NCI-H69 (cell line): ENCODE measurements around the gene KCNF1.
"Not testable (repeated sequence)": the region's sequence is repeated elsewhere in the genome, so short reads cannot be mapped to it uniquely, and the experiment has no call there.

Source experiments
- DNase-seq: peaks from one replicate; lab custom pipeline; 2025; lab: John Stamatoyannopoulos, UW

The KCNF1 gene

DNA sequence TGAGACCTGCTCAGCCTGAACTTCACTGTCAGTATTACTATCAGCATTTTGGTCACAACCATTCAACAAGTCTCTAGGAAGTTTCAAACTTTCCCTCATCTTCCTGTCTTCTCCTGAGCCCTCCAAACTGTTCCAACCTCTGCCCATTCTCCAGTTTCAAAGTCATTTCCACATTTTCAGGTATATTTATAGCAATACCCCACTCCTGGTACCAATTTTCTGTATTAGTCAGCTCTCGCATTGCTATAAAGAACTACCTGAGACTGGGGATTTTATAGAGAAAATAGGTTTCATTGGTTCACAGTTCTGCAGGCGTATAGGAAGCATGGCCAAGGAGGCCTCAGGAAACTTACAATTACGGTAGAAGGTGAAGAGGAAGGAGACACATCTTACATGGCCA is 27.3 kb downstream of the KCNF1 start:
- DNase-seq, result no peak

DNA sequence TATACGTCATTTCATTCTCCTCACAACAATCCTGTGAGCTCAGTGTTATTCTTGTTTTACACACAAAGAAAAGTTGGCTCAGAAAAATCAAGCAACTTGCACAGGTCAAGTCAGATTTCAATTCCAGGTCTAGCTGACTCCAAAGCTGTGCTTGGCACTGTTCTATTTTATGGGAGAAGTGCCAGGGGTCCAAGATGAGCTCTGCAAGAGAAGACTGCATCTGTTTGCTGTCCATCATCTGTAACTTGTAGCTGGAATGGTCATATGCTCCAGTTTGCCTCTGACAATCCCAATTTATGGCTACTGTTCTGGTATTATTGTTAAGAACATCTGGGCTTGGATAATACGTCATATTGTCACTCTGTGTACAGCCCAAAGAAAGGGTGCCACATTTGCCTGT is 28.9 kb downstream of the KCNF1 start:
- no peak for DNase-seq

DNA sequence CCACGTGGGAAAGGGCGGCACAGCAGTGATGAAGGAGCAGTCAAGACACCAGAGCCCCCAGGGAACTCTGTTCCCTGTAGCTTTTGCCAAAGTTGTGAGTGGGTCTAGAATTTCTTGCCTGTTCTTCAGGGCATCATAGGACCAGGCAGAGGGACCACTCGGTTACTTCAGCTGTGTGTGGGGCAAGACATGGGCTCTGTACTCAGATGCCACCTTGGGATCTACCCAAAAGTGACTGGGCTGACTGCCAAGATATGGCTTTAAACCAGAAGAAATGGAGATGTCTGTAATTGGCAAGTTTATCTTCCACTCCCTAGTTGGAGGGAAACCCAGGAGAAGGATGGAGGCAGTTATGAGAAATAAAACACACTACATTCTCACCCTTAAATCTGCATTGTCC is 29.6 kb downstream of the KCNF1 start:
- DNase-seq, result no peak

DNA sequence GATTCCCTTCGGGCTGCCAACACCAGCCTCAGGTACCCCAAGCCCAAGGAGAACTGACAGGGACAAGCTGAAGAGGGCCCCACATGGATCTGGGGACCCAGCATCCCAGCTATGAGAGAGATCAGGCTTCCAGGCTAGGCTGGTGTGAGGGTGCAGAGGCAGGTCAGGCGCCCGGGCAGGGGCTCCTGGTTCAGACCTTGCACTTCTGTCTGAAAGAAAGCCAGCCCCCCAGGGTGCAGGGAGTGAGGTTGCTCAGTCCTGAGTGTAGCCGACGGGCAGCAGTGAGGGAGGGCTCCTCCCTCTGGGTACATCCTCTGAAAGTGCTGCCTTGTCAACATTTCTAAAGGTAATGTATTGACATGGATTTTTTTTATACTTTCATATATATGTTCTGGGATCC is 33.1 kb downstream of the KCNF1 start:
- DNase-seq, result no peak

DNA sequence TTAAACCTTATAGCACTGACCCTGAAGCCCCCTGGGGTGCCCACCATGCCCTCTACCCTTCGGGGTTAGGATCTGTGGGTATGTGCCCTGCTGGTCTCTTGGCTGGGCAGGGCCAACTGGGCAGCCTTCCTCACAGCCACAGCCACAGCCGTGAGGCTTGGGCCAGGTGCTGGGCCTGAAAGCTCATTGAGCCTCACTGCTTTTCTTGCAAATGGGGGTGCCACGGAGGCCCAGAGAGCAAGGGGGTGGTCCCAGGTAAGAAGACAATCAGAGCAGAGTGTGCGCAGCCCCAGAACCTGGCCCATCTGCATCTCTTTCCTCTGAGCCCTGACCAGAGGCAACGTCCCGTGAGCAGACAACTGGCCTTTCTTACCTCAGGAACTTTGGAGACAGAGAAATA is 34.7 kb downstream of the KCNF1 start:
- DNase-seq, result no peak

DNA sequence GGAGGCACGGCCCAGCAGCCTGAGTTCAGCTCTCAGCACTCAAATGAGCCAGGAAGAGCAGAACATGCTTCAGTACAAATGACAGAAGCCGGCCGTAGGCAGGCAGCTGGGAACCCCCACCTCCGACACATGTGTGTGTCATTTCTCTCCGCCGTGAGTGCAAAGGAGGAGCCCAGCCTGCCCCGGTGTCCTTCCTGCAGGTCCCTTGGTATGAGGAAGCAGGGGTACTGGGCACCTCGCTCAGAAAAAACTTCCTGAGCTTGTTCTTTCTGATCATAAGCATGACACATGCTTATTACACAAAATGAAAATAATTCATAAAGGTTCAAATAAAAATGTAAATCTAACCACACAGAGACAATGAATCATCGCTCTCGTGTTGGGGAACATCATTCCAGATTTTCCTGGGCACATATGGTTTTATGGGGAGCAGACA is 35.3 kb downstream of the KCNF1 start:
- DNase-seq, result no peak

DNA sequence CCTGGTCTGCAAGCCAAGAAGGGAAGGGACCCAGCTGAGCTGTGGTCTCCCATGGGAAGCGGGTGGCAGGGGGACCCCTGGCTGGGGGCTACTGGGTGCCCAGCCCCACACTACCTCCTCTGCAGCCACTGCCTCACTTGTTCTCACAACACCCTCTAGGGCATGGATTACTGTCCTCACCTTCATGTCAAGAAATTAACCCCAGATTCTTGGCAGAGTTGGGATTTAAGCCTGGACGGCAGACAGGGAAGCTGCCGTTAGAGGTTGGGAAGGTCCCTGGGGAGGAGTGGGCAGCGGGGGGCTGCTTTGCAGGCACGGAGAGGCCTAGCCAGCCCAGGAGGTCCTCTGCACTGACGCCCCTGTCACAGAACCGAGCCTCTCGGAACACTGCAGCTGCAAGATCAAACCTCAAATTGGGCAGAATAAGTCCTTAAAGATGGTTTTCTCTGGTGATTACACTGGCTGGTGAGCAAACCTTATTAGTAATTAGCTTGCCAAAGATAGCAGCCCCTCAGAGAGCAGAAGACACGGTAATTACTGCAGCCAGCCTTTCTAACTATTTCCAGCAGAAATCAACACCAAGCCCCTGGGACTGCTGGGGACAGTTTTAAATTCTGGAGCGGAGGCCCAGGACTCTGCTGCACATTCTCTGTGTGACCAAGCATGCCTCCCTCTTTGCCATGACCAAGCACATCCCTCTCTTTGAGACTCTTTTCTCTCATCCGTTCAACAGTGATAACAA is 35.9 kb downstream of the KCNF1 start:
- DNase-seq, result no peak

DNA sequence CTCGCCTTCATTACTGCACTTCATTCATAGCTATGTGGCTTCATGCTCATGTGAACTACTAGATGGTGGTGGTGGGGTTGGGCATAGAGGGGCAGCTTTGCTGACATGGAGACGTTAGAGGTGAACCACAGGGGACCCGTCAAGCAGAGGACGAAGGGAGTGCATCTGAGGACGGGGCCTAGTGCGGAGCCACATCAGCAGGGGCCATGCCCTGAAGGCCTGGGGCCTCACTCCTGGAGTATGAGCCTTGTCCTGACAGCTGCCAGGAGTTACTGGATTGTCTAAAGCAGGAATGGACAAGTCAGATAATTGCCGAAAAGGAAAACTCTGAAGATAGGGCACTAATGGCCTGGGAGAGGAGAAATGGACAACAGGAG is 36.4 kb downstream of the KCNF1 start:
- DNase-seq, result no peak

DNA sequence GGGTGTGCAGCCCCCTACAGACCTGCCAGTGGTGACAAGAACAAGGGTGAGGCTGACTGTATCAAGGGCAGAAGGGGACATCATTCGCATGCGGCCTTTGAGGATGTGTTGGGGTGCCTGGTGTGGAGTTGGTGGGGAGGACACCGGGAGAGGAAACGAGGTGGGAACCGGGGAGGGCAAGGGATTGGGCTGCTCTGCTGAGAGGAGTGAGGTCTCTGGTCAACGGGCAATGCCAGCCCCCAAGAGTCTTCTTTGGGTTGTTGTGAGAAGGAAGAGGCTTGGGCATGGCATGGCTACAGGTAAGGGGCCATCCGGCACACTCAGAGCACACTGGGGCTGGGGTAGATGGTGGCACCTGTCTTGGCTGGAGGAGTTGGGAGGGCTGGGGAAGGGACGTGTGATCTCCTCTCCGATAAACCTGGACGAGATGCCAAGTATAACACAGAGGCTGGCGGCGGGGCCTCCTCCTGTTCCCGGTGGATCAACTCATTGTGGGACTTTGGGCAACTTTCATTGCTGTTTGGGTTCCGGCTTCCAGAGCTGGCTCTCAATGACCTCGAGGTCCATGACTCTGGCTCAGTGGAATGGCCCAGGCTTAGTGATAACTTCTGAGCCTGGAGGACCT is 37.0 kb downstream of the KCNF1 start:
- no peak for DNase-seq

DNA sequence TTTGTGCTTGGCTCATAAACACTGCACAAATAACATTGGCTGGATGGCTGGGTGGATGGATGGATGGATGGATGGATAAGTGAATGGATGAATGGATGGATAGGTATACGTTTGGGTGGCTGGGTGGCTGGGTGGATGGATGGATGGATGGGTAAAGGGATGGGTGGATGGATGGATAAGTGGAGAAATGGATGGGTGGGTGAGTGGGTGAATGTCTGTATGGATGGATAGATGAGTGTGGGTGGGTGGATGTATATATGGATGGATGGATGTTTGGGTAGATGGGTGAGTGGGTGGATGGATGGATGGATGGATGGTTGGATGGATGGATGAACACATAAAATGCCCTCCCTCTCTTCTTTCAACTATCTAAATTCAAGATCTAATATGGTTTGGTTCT is 38.1 kb downstream of the KCNF1 start:
- DNase-seq, result no peak

DNA sequence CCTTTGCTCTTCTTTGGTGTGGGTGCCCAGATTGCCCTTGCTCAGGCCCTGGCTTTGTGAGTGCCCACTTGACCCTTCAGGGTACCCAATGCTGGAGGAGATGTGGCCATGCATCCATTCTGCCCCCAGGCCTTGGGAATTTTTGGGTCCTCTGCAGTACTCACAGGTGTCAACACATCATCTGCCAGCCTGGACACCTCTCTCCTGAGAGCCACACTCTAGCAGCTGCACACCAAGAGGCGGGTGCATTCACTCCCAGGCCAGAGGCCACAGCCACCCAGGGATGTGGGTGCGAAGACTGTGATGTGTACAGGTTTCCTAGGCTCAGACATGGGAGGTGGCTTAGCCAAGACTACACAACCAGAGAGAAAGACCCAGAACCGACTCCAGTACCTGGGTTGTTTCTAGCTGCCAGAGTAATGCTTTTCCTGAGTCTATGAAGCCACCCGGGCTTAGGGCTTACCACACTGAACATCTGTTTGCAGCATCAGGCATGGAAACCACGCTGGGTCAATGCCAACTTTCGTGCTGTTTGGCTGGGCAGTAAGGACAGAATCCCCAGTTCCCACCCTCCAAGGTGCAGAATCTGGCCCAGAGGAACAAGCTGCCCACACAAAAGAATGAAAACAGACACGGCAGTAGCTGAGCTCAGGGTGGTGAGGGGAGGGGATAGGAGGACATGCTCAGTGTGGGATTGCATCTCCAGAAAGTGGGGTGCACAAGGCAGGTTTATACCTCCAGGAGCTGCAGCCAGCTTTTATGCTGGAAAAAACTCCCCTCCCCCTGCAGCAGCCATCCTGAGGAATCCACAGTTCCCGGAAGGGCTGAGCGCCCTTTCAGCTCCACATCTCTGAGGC is 40.1 kb downstream of the KCNF1 start:
- DNase-seq, result no peak

DNA sequence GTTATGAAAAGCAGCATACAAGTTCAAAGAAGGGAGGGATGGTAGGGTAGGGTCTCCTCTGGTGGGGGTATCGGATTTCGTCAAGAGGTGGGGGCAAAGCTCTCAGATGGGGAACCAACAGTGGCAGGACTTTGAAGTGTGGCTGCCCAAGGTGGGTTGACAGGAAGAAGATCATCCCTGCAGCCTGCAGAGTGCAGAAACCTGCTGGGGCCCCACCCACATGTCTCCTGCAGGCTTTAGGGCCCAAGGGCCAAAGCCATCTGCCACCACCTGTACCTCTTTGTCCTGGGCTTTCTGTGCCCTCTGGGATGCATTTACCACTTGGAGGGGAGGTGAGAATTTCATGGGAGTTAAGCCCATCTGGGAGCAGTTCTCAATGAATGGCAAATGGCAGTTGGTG is 42.7 kb downstream of the KCNF1 start:
- DNase-seq, result no peak

DNA sequence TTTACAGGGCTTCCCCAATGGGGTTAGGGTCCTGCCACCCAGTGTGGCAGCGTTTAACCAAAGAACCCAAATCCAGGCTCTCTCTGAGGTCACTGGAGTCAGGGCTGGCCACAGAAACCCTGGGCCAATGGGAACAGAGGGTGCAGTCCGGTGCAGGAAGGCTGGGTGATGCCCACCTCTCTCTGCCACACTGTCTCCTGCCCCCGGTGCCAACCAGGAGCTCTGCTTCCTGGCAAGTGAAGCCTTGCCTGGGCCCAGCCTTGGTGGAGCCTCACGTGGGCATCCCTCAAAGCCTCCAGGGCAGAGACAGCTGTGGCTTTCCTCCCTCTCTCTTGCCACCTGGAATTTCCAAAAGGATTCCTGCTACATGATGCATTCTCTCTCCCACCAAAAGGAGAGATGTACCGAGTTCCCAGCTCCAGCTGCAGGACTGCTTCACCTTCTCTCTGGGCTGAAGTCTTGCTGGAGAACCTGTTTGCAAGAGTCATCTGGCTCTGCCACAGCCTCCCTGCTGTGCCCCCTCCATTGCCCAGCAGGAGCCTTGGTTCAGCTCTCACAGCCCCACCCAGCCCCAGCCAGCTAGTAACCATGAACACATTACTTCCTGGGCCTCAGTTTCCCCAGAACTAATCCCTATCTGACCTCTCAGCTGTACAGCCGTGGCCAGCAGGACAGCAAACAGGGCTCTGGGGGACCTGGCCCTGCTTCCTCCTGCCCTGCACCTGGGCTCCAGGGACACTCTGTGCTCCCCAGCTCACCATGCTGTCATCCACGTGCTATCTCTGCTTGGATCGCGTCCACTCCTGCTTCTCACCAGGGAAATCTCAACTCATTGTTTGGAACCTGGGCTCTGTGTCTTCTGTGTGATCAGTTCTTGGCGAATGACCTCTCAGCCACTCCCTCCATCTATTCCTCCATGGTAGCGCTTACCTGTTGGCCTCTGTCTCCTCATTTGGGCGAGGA is 43.4 kb downstream of the KCNF1 start:
- no peak for DNase-seq

DNA sequence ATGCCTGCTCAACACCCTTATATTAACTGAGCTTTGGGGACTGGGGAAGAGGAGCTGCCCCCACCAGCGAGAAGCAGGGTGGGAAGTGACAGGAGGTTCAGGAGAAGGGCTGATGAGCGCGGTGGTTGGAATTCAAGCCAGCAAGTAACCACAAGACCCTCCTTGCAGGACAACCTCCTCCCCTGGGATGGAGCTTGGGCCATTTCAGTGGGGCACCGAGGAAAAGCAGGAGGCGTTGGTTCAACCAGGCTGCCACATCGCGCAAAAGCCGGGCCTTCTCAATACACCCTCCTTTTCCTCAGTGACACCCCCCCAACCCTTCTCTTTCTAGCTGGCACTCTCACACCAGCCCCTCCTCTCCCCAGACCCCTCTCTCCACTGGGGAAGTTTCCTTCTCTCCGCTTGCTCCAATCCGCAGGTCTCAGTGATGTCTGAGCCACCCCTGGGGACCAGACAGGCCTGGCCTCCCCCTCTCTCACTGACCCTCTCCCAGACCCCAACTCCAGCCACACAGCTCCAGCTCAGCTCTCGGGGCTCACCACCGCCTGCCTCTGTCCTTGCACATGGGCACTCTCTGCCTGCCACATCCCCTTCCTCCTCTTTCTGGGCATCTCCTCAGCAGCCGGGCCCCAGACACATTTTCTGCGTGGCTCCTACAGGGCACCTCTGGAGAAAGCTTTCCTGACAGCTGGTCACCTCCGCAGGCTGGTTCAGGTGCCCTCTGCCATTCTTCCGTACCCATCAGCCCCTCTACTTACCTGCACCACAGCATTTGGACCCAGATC is 44.5 kb downstream of the KCNF1 start:
- no peak for DNase-seq

DNA sequence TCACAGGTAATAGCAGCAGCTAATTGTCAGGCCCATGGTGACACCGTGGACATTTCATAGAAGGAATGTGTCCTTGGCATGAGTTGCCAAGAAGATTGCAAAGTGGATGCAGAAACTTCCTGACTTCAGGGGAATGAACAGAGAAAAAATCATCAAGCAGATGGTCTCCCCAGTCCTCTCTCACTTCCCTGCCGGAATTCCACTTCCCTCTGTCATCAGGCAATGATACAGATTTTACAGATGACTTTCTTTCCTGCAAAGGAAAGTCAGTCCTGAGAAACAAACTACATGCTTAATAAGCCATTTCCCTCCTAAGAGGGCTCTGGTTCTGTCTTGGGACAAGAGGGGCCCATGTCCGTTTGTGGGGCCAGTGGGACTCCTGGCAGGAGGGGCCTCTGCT is 45.7 kb downstream of the KCNF1 start:
- no peak for DNase-seq

DNA sequence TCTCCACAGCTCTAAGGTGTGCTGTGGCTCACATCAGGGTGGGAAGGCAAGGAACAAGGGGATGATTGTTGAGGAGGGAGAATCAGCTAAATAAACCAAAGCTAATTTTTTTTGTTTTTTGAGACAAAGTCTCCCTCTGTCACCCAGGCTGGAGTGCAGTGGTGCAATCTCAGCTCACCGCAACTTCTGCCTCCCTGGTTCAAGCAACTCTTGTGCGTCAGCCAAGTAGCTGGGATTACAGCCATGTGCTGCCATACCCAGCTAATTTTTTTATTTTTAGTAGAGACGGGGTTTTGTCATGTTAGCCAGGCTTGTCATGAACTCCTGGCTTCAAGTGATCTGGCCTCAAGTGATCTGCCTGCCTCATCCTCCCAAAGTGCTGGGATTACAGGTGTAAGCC is 46.7 kb downstream of the KCNF1 start:
- not testable (repeated sequence) for DNase-seq

DNA sequence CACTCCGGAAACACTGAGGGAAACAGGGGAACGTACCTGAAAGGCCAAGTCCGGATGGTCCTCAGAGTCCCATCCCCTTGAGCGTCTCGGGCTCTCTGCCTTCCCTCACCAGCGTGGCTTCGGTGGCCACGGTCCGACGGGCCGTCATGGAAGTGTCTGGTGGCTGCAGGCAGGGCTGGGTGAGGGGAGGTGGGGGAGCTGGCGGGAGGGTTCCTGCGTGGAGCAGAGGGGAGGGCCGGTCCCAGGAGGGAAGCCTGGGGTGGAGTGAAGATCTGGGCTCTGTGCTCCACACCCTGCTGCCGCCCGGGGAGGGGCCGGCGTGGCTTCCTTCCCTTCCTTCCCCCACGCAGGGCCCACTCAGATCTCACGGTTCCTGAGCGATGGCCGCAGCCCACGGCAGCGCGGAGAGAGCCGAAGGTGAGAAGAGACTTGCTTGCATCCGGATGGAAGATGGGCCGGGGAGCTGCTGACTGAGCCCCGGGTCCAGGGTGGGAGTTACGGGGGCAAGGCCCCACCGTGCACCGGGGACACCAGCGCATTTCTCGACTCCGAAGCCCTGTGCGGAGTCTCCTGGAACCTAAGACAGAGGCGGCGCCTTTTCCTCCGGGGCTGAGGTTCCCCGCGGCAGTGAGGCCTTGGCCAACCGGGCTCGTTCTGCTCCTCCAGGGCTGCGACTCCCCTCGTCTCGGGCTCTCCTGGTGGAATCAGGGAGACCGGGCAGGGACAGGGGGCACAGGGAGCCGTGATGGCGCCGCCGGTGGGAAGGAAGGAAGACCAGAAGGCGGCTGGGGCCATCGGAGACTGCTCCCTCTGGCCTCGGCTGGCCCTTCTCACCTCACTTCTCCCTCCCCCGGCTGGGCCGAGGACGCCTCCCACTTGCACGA is 49.1 kb downstream of the KCNF1 start:
- DNase-seq, result no peak

DNA sequence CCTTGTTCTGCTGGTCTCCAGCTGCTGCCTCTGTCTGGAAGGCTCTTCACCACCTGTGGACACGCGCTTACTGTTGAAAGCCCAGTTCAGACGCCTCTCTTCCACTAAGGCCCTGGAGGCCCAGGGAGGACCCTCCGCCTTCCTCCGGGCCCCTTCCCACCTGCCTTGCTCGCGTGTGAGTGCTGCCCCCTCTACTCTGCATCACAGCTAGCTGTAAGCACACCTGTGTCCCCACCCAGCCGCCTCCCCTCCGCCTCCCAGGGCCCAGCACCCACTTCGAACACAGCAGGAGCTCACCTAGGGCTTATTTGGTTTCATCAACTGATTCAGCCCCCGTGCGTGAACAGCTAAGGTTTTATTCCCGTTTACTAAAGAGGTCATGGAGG is 49.7 kb downstream of the KCNF1 start:
- DNase-seq, result no peak

DNA sequence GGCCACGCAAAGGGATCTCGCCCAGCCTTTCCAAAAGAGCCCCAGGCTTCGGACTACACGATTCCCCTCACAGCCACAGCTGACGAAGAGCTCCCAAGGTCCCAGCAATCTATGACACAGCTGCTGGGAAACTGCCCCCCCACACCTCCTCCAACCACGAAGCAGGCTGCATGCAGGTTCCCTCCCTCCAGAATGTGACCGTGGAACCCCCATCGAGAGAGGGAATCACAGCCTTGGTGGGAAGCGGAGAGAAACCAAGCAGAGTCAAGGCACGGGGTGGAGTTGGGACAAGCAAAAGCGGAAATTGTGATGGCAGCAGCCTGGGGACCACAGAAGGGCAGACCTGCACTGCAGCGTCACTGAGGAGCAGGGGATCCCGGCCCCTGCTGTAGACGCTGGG is 50.3 kb downstream of the KCNF1 start:
- DNase-seq, result no peak

DNA sequence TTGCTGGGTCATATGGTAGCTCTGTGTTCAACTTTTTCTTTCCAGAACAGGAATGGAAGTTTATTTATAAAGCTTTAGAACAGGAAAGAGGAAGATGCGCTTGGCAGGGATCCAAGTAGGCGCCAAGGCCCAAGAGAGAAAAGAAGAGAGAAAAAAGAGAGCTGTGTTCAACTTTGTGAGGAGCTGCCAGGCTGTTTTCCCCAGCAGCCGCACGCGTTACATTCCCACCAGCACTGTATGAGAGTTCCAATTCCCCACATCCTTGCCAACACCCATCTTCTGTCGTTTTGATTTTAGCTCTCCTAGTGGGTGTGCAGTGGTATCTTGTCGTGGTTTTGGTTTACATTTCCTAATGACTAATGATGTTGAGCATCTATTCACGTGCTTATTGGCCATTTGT is 51.4 kb downstream of the KCNF1 start:
- no peak for DNase-seq
